IMR-90 (cell line): ENCODE results near the gene MYO1D.

Experiments
- BHLHE40 ChIP-seq: fragments of 150-350 bp; IDR thresholded peaks from 2 replicates; pipeline ENCODE4 v1.6.1; 2016; ENCODE audit warnings: mild to moderate bottlenecking, low read depth, low read length
- CEBPB ChIP-seq: IDR thresholded peaks from 2 replicates; pipeline ENCODE4 v1.6.1; 2012; ENCODE audit warnings: low read depth, low read length, improper control_type of control experiment
- CTCF ChIP-seq: conservative IDR thresholded peaks from 2 replicates; pipeline ENCODE4 v1.5.1; 2012; ENCODE audit warnings: mild to moderate bottlenecking, low read depth, low read length, improper control_type of control experiment
- ELK1 ChIP-seq: fragments of 150-350 bp; IDR thresholded peaks from 2 replicates; pipeline ENCODE4 v1.6.1; 2016; ENCODE audit warnings: low read depth, mild to moderate bottlenecking, low read length, moderate library complexity, borderline replicate concordance
- FOS ChIP-seq: fragments of 150-350 bp; IDR thresholded peaks from 2 replicates; pipeline ENCODE4 v1.6.1; 2016; ENCODE audit warnings: low read depth, low read length
- MAFK ChIP-seq: IDR thresholded peaks from 2 replicates; pipeline ENCODE4 v1.6.1; 2012; ENCODE audit warnings: low read depth, low read length, improper control_type of control experiment
- MXI1 ChIP-seq: IDR thresholded peaks from 2 replicates; pipeline ENCODE4 v1.6.1; 2012; ENCODE audit warnings: low read depth, mild to moderate bottlenecking, low read length, moderate library complexity, borderline replicate concordance
- NFE2L2 ChIP-seq: fragments of 150-350 bp; IDR thresholded peaks from 2 replicates; pipeline ENCODE4 v1.6.1; 2016; ENCODE audit warnings: low read depth, mild to moderate bottlenecking, low read length
- POLR2A ChIP-seq: IDR thresholded peaks from 2 replicates; pipeline ENCODE4 v1.6.1; 2012; ENCODE audit warnings: mild to moderate bottlenecking, low read depth, low read length
- RAD21 ChIP-seq: IDR thresholded peaks from 2 replicates; pipeline ENCODE4 v1.6.1; 2012; ENCODE audit warnings: low read length, improper control_type of control experiment
- RCOR1 ChIP-seq: IDR thresholded peaks from 2 replicates; pipeline ENCODE4 v1.6.1; 2012; ENCODE audit warnings: mild to moderate bottlenecking, low read length, improper control_type of control experiment; ENCODE audit not compliant: insufficient replicate concordance
- RFX5 ChIP-seq: IDR thresholded peaks from 2 replicates; pipeline ENCODE4 v1.8.0; 2012; ENCODE audit warnings: low read depth, mild to moderate bottlenecking, low read length, moderate library complexity
- SMC3 ChIP-seq: fragments of 150-350 bp; IDR thresholded peaks from 2 replicates; pipeline ENCODE4 v1.6.1; 2016; ENCODE audit warnings: low read depth, mild to moderate bottlenecking, antibody characterized with exemption, low read length, moderate library complexity
- TF ChIP-seq, protein P1 (sequence below): fragments of 150-350 bp; IDR thresholded peaks from 2 replicates; pipeline ENCODE4 v1.6.1; 2017; ENCODE audit warnings: mild to moderate bottlenecking, antibody characterized with exemption, low read length, low read depth

DNA sequence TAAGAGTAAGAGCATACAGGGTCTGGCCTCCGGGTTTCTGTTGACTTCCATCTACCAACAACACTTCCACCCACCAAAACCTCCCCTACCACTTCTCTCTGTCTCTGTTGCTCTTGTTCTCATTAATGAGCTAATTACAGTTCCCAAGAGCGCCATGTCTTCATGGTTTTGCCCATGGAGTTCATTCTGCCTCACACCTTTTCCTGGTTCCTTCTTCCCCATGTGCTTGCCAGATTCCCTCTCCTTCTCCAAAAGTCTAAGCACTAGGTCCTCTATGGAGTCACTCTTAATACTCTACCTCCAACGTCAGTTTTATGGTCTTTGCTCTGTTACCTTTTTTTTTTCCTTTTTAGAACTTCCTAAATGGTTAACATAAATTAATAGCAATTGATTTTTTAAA, 92.8 kb downstream of the MYO1D start:
- TF ChIP-seq CTCF (no peak), BHLHE40 (no peak), CEBPB (no peak), FOS (no peak), MXI1 (no peak), POLR2A (no peak), RFX5 (no peak), RAD21 (no peak), MAFK (no peak), ELK1 (no peak), NFE2L2 (no peak), SMC3 (no peak), RCOR1 (no peak)
- TF ChIP-seq, protein P1, sequence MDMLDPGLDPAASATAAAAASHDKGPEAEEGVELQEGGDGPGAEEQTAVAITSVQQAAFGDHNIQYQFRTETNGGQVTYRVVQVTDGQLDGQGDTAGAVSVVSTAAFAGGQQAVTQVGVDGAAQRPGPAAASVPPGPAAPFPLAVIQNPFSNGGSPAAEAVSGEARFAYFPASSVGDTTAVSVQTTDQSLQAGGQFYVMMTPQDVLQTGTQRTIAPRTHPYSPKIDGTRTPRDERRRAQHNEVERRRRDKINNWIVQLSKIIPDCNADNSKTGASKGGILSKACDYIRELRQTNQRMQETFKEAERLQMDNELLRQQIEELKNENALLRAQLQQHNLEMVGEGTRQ = no peak
